SK-N-SH (cell line): ENCODE measurements around the gene CACUL1. TPM values are rescaled to one million over a fixed set of nuclear protein-coding genes. Genes with fewer than 3 reads are reported as not detected.

Source experiments
- CTCF ChIA-PET: fragments of 300-600, 350-600 bp; formaldehyde crosslinking; extraction: SDS; loops from one replicate; lab custom pipeline; 2021; lab: Yijun Ruan, JAX
- POLR2A ChIA-PET: fragments of 350-600 bp; sonication (Branson Sonifier 250); formaldehyde crosslinking; extraction: SDS; loops from one replicate; lab custom pipeline; 2020; ENCODE audit warnings: antibody characterized with exemption, inconsistent platforms; lab: Yijun Ruan, JAX
- DNase-seq: peaks from one replicate; pipeline ENCODE4 v3.0.0; 2012
- H2AFZ ChIP-seq: fragments of 200-600 bp; sonication (generic); 2 replicates; pipeline ENCODE4 v1.8.1; 2016; ENCODE audit warnings: antibody characterized with exemption, mild to moderate bottlenecking, low read depth
- H3F3A ChIP-seq: fragments of 200-600 bp; sonication (generic); replicated peaks from 2 replicates; pipeline ENCODE3; 2016; ENCODE audit warnings: antibody characterized with exemption, mild to moderate bottlenecking; ENCODE audit not compliant: insufficient read depth
- H3K27ac ChIP-seq, 2 experiments: fragments of 200-500 bp in 1 of 2; fragments of 200-600 bp in 1 of 2; sonication (Bioruptor generic) in 1 of 2; sonication (generic), shearing (Covaris generic) in 1 of 2; 2 replicates each; pipeline versions ENCODE4 v1.5.1 to v1.6.1; 2014 to 2016; ENCODE audit warnings: low read depth in 2 of 2, inconsistent platforms in 1 of 2, low read length in 1 of 2, mild to moderate bottlenecking in 1 of 2, mixed read lengths in 1 of 2
- H3K27me3 ChIP-seq: fragments of 200-600 bp; sonication (generic), shearing (Covaris generic); 2 replicates; pipeline ENCODE4 v1.6.1; 2016; ENCODE audit warnings: mixed run types; ENCODE audit not compliant: insufficient read depth
- H3K36me3 ChIP-seq, 2 experiments: fragments of 200-500 bp in 1 of 2; fragments of 200-600 bp in 1 of 2; sonication (Bioruptor generic) in 1 of 2; sonication (generic) in 1 of 2; replicated peaks in 1 of 2; 2 replicates each; pipeline versions ENCODE3 to v1.5.1; 2014 to 2016; ENCODE audit warnings: low read length in 1 of 2, mild to moderate bottlenecking in 1 of 2; ENCODE audit not compliant: insufficient read depth in 2 of 2, control insufficient read depth in 1 of 2
- H3K4me1 ChIP-seq, 2 experiments: fragments of 200-500 bp in 1 of 2; fragments of 200-600 bp in 1 of 2; sonication (Bioruptor generic) in 1 of 2; sonication (generic), shearing (Covaris generic) in 1 of 2; 2 replicates each; pipeline versions ENCODE4 v1.5.1 to v1.6.1; 2014 to 2016; ENCODE audit warnings: low read depth in 1 of 2, low read length in 1 of 2, mixed run types in 1 of 2; ENCODE audit not compliant: insufficient read depth in 2 of 2, control insufficient read depth in 1 of 2
- H3K4me2 ChIP-seq: fragments of 200-600 bp; sonication (generic), shearing (Covaris generic); 2 replicates; pipeline ENCODE4 v1.6.1; 2017; ENCODE audit warnings: mixed run types
- H3K4me3 ChIP-seq, 2 experiments: fragments of 200-500 bp in 1 of 2; fragments of 200-600 bp in 1 of 2; sonication (Bioruptor generic) in 1 of 2; sonication (generic), shearing (Covaris generic) in 1 of 2; 2 replicates each; pipeline versions ENCODE4 v1.5.1 to v1.8.1; 2014 to 2016; ENCODE audit warnings: low read depth in 2 of 2, inconsistent platforms in 1 of 2, low read length in 1 of 2, mild to moderate bottlenecking in 1 of 2, mixed read lengths in 1 of 2, moderate library complexity in 1 of 2
- H3K79me2 ChIP-seq: fragments of 200-600 bp; sonication (generic); 2 replicates; pipeline ENCODE4 v1.8.1; 2017; ENCODE audit warnings: mild to moderate bottlenecking; ENCODE audit not compliant: insufficient read depth
- H3K9ac ChIP-seq: fragments of 200-600 bp; sonication (generic); 2 replicates; pipeline ENCODE4 v1.6.1; 2017; ENCODE audit warnings: mixed run types
- H3K9me2 ChIP-seq: fragments of 200-600 bp; sonication (generic); 2 replicates; pipeline ENCODE4 v1.6.1; 2017; ENCODE audit warnings: mixed run types
- H3K9me3 ChIP-seq: fragments of 200-600 bp; sonication (generic); 2 replicates; pipeline ENCODE4 v1.6.1; 2017; ENCODE audit warnings: mixed run types, mild to moderate bottlenecking, moderate library complexity
- H4K20me1 ChIP-seq: fragments of 200-600 bp; sonication (generic); 2 replicates; pipeline ENCODE4 v1.6.1; 2017; ENCODE audit warnings: mild to moderate bottlenecking, mixed run types; ENCODE audit not compliant: insufficient read depth
- CHD2 ChIP-seq: fragments of 150-350 bp; IDR thresholded peaks from 2 replicates; pipeline ENCODE4 v1.6.1; 2018; ENCODE audit warnings: low read length; ENCODE audit not compliant: partially characterized antibody
- JUND ChIP-seq: IDR thresholded peaks from 2 replicates; pipeline ENCODE4 v1.4.0; 2012
- POLR2AphosphoS5 ChIP-seq: IDR thresholded peaks from 2 replicates; pipeline ENCODE4 v1.6.1; 2012; ENCODE audit warnings: low read depth, low read length
- TAF1 ChIP-seq: IDR thresholded peaks from 2 replicates; pipeline ENCODE4 v1.6.1; 2012; ENCODE audit warnings: low read depth, mild to moderate bottlenecking, low read length, moderate library complexity, borderline replicate concordance
- TEAD4 ChIP-seq: IDR thresholded peaks from 2 replicates; pipeline ENCODE4 v1.4.0; 2012; ENCODE audit warnings: mild to moderate bottlenecking, borderline replicate concordance; ENCODE audit not compliant: insufficient read depth
- YY1 ChIP-seq: IDR thresholded peaks from 2 replicates; pipeline ENCODE4 v1.4.0; 2012; ENCODE audit warnings: low read depth, mild to moderate bottlenecking
- WGBS: methylation state at CpG from one replicate; pipeline ENCODE4 v1.1.6; 2017; ENCODE audit warnings: low lambda C conversion rate; 5-methylcytosine and 5-hydroxymethylcytosine counted together
- polyA plus RNA-seq, 3 experiments: library from polyadenylated mRNA; depleted of rRNA; stranded (reverse); fragments of >200 nt; gene quantifications; 2 replicates each; pipeline ENCODE4 v1.2.3, GENCODE V29; 2012
- TF ChIP-seq, protein P1 (sequence below): fragments of 150-350 bp; IDR thresholded peaks from 2 replicates; pipeline ENCODE4 v1.6.1; 2016; ENCODE audit warnings: mild to moderate bottlenecking, low read depth, low read length
- TF ChIP-seq, protein P2 (sequence below): IDR thresholded peaks from 2 replicates; pipeline ENCODE4 v1.6.1; 2012; ENCODE audit warnings: mild to moderate bottlenecking, low read depth, low read length, moderate library complexity
- TF ChIP-seq, protein P3 (sequence below): IDR thresholded peaks from 2 replicates; pipeline ENCODE4; 2012
- TF ChIP-seq, protein P4 (sequence below): IDR thresholded peaks from 2 replicates; pipeline ENCODE4 v1.4.0; 2012; ENCODE audit warnings: low read depth, borderline replicate concordance

CACUL1 gene
- polyA plus RNA-seq, 1 of the 3 experiments (the other 2 are of a cell fraction), result 2.6 TPM

DNA sequence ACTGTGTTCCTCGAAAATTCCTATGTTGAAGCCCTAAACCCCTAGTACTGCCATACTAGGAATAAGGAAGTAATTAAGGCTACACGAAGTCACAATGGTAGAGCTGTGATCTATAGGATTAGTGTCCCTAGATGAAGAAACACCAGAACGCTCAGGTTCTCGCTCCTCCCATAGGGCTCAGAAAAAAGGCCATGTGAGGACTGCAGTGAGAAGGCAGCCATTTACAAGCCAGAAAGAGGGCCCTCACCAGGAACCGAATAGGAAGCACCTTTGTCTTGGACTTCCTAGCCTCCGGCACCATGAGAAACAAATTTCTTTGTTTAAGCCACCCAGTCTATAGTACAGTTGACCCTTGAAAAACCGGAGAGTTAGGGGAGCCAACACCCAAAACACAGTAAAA is 46.2 kb downstream of the CACUL1 start:
- 96% methylated on average over 7 of the region's 7 CpGs for WGBS
- Histone ChIP-seq H4K20me1 (no peaks in the 10 kb centered on the region), H3K27me3 (no peaks in the 10 kb centered on the region), H2AFZ (no peak overlapping the region), H3K9me2 (no peaks in the 10 kb centered on the region), H3F3A (no peaks in the 10 kb centered on the region), H3K36me3 (peaks cover 13 to 19% of the 10 kb centered on the region in 2 experiments), H3K9ac (no peak overlapping the region), H3K4me3 (no peak overlapping the region), H3K79me2 (0 out of 2 replicates have a peak, but pooled peaks cover 3% of the 10 kb centered on the region), H3K27ac (no peak overlapping the region), H3K4me2 (no peak overlapping the region), H3K4me1 (no peaks in the 10 kb centered on the region; a peak in 1 of 4 replicates), H3K9me3 (no peaks in the 10 kb centered on the region)
- DNase-seq, result no peak
- ChIA-PET CTCF (interaction anchor here (1.0 to 6.5 kb wide), 4 partner anchors 12 to 139 kb away, joined by 3 to 25 read pairs (median 6); no protein-coding TSS in a partner anchor), POLR2A (no interaction called here)
- no peak for TF ChIP-seq CHD2
- no peak for TF ChIP-seq POLR2AphosphoS5
- TF ChIP-seq TAF1, result no peak
- TF ChIP-seq, protein P1, sequence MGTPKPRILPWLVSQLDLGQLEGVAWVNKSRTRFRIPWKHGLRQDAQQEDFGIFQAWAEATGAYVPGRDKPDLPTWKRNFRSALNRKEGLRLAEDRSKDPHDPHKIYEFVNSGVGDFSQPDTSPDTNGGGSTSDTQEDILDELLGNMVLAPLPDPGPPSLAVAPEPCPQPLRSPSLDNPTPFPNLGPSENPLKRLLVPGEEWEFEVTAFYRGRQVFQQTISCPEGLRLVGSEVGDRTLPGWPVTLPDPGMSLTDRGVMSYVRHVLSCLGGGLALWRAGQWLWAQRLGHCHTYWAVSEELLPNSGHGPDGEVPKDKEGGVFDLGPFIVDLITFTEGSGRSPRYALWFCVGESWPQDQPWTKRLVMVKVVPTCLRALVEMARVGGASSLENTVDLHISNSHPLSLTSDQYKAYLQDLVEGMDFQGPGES, result no peak
- TF ChIP-seq, protein P2, sequence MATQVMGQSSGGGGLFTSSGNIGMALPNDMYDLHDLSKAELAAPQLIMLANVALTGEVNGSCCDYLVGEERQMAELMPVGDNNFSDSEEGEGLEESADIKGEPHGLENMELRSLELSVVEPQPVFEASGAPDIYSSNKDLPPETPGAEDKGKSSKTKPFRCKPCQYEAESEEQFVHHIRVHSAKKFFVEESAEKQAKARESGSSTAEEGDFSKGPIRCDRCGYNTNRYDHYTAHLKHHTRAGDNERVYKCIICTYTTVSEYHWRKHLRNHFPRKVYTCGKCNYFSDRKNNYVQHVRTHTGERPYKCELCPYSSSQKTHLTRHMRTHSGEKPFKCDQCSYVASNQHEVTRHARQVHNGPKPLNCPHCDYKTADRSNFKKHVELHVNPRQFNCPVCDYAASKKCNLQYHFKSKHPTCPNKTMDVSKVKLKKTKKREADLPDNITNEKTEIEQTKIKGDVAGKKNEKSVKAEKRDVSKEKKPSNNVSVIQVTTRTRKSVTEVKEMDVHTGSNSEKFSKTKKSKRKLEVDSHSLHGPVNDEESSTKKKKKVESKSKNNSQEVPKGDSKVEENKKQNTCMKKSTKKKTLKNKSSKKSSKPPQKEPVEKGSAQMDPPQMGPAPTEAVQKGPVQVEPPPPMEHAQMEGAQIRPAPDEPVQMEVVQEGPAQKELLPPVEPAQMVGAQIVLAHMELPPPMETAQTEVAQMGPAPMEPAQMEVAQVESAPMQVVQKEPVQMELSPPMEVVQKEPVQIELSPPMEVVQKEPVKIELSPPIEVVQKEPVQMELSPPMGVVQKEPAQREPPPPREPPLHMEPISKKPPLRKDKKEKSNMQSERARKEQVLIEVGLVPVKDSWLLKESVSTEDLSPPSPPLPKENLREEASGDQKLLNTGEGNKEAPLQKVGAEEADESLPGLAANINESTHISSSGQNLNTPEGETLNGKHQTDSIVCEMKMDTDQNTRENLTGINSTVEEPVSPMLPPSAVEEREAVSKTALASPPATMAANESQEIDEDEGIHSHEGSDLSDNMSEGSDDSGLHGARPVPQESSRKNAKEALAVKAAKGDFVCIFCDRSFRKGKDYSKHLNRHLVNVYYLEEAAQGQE, result no peak
- TF ChIP-seq, protein P3, sequence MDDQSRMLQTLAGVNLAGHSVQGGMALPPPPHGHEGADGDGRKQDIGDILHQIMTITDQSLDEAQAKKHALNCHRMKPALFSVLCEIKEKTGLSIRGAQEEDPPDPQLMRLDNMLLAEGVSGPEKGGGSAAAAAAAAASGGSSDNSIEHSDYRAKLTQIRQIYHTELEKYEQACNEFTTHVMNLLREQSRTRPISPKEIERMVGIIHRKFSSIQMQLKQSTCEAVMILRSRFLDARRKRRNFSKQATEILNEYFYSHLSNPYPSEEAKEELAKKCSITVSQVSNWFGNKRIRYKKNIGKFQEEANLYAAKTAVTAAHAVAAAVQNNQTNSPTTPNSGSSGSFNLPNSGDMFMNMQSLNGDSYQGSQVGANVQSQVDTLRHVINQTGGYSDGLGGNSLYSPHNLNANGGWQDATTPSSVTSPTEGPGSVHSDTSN, result no peak
- no peak for TF ChIP-seq TEAD4
- TF ChIP-seq, protein P4, sequence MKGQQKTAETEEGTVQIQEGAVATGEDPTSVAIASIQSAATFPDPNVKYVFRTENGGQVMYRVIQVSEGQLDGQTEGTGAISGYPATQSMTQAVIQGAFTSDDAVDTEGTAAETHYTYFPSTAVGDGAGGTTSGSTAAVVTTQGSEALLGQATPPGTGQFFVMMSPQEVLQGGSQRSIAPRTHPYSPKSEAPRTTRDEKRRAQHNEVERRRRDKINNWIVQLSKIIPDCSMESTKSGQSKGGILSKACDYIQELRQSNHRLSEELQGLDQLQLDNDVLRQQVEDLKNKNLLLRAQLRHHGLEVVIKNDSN, result no peak
- TF ChIP-seq YY1, result no peak
- TF ChIP-seq, all 33 proteins: peak for 0

DNA sequence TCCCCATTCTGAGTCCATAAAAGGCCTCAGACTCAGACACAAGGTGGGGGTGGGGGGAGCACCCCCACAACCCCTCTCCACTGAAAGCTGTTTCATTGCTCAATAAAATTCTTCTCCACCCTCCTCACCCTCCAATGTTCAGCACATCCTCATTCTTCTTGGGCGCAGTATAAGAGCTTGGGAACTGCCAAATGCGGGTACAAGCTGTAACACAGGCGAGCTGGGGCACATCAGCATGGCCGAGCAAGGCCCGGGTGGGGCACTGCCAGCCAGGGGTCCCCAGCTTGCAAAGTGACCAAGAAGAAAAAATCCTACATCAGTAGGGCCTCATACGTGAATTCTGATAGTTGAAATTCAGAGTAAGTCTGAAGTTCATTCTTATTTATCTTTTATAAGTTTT is 50.1 kb downstream of the CACUL1 start:
- WGBS, result 99% methylated on average over 6 of the region's 6 CpGs
- Histone ChIP-seq H3K9me3 (no peaks in the 10 kb centered on the region), H3K9me2 (no peaks in the 10 kb centered on the region), H2AFZ (no peak overlapping the region), H3K79me2 (0 out of 2 replicates have a peak, but pooled peaks cover 3% of the 10 kb centered on the region), H3K27ac (no peak overlapping the region), H3K9ac (no peak overlapping the region), H3K4me2 (no peak overlapping the region), H3K4me1 (no peaks in the 10 kb centered on the region; a peak in 1 of 4 replicates), H3K36me3 (peaks cover 19 to 27% of the 10 kb centered on the region in 2 experiments), H3K27me3 (no peaks in the 10 kb centered on the region), H3F3A (no peaks in the 10 kb centered on the region), H3K4me3 (no peak overlapping the region), H4K20me1 (no peaks in the 10 kb centered on the region)
- TF ChIP-seq JUND (no peak), TEAD4 (no peak)
- ChIA-PET POLR2A (no interaction called here), CTCF (interaction anchor here (1.0 to 6.5 kb wide), 4 partner anchors 12 to 136 kb away, joined by 3 to 25 read pairs (median 8); no protein-coding TSS in a partner anchor)
- DNase-seq, result no peak
